H1 (cell line): Measurements from ENCODE around the gene SHC3. TPM values are rescaled to one million over a fixed set of nuclear protein-coding genes. Genes with fewer than 3 reads are reported as not detected.

ENCODE experiments used
- CTCF ChIA-PET: fragments of 300-600 bp; sonication (Branson Sonifier 250); formaldehyde crosslinking; loops from one replicate; lab custom pipeline; 2021; ENCODE audit not compliant: partially characterized antibody; lab: Charles Lee
- POLR2A ChIA-PET: fragments of 300-600 bp; sonication (Branson Sonifier 250); formaldehyde crosslinking; loops from one replicate; lab custom pipeline; 2021; ENCODE audit warnings: inconsistent platforms; ENCODE audit not compliant: partially characterized antibody; lab: Charles Lee
- DNase-seq, 2 experiments: peaks; one replicate each; pipeline versions ENCODE4 v3.0.0 to v3.0.0-alpha.2; 2010 to 2022; ENCODE audit warnings: low spot score in 2 of 2, low read depth in 1 of 2, mixed read lengths in 1 of 2
- FAIRE-seq: peaks from 2 replicates; lab custom pipeline; 2011; peaks lifted over from hg19 to GRCh38; lab: Jason Lieb, UNC
- H2AFZ ChIP-seq: 2 replicates; pipeline ENCODE4 v1.8.1; 2012; ENCODE audit warnings: low read length, inconsistent platforms
- H2AK5ac ChIP-seq: 2 replicates; pipeline ENCODE4 v1.6.1; 2013; ENCODE audit warnings: low read depth, low read length
- H2BK120ac ChIP-seq: replicated peaks from 2 replicates; pipeline ENCODE3; 2013; ENCODE audit warnings: low read depth, low read length, inconsistent platforms
- H2BK12ac ChIP-seq: 2 replicates; pipeline ENCODE4 v1.6.1; 2013; ENCODE audit warnings: low read depth, low read length
- H2BK15ac ChIP-seq: 2 replicates; pipeline ENCODE4 v1.6.1; 2013; ENCODE audit warnings: low read length
- H2BK20ac ChIP-seq: 2 replicates; pipeline ENCODE4 v1.6.1; 2013; ENCODE audit warnings: low read length
- H2BK5ac ChIP-seq: 2 replicates; pipeline ENCODE4 v1.6.1; 2013; ENCODE audit warnings: low read depth, low read length
- H3K14ac ChIP-seq: 2 replicates; pipeline ENCODE4 v1.6.1; 2013; ENCODE audit warnings: inconsistent platforms; ENCODE audit not compliant: insufficient read length
- H3K18ac ChIP-seq: 2 replicates; pipeline ENCODE4 v1.6.1; 2013; ENCODE audit warnings: low read length; ENCODE audit errors: extremely low read depth
- H3K23ac ChIP-seq: 2 replicates; pipeline ENCODE4 v1.6.1; 2013; ENCODE audit warnings: inconsistent platforms; ENCODE audit not compliant: insufficient read length
- H3K23me2 ChIP-seq: 2 replicates; pipeline ENCODE4 v1.6.1; 2013; ENCODE audit warnings: low read depth, low read length
- H3K27ac ChIP-seq: 2 replicates; pipeline ENCODE4 v1.6.1; 2011; ENCODE audit warnings: low read depth, low read length, inconsistent platforms
- H3K27me3 ChIP-seq, 4 experiments: replicated peaks in 1 of 4; 1 replicate in 1 of 4; 2 replicates in 3 of 4; pipeline versions ENCODE4 v1.6.1 to v1.8.1; 2011 to 2013; ENCODE audit warnings: low read length in 3 of 4, mild to moderate bottlenecking in 3 of 4, inconsistent platforms in 2 of 4, mixed read lengths in 2 of 4, moderate library complexity in 1 of 4; ENCODE audit not compliant: control insufficient read depth in 3 of 4, insufficient read depth in 3 of 4; ENCODE audit errors: extremely low read depth in 1 of 4
- H3K36me3 ChIP-seq, 4 experiments: 2 replicates each; pipeline versions ENCODE4 v1.6.1 to v1.8.1; 2011 to 2013; ENCODE audit warnings: mild to moderate bottlenecking in 4 of 4, low read length in 3 of 4, moderate library complexity in 2 of 4, control low read depth in 1 of 4, inconsistent platforms in 1 of 4; ENCODE audit not compliant: insufficient read depth in 4 of 4, control insufficient read depth in 2 of 4
- H3K4ac ChIP-seq: replicated peaks from 2 replicates; pipeline ENCODE3; 2013; ENCODE audit warnings: low read length, low read depth, mixed read lengths, inconsistent platforms; ENCODE audit not compliant: insufficient read length
- H3K4me1 ChIP-seq, 4 experiments: replicated peaks in 1 of 4; 1 replicate in 1 of 4; 2 replicates in 3 of 4; pipeline versions ENCODE4 v1.6.1 to v1.8.1; 2011 to 2013; ENCODE audit warnings: low read length in 3 of 4, inconsistent platforms in 2 of 4, mixed read lengths in 1 of 4; ENCODE audit not compliant: insufficient read depth in 4 of 4, control insufficient read depth in 3 of 4
- H3K4me2 ChIP-seq, 2 experiments: 2 replicates each; pipeline versions ENCODE4 v1.6.1 to v1.8.1; 2011 to 2013; ENCODE audit warnings: low read depth in 2 of 2, low read length in 2 of 2, control low read depth in 1 of 2, inconsistent platforms in 1 of 2, mild to moderate bottlenecking in 1 of 2; ENCODE audit not compliant: insufficient read depth in 1 of 2
- H3K4me3 ChIP-seq, 4 experiments: fragments of 200-600, 300-600 bp in 1 of 4; sonication (generic), shearing (Covaris generic), sonication (Bioruptor Twin) in 1 of 4; 2 replicates each; pipeline versions ENCODE4 v1.5.1 to v1.8.1; 2011 to 2016; ENCODE audit warnings: low read length in 4 of 4, low read depth in 3 of 4, control low read depth in 2 of 4, inconsistent platforms in 2 of 4, mild to moderate bottlenecking in 2 of 4, mixed read lengths in 1 of 4, moderate library complexity in 1 of 4; ENCODE audit not compliant: insufficient read depth in 2 of 4; ENCODE audit errors: extremely low read depth in 1 of 4
- H3K56ac ChIP-seq: replicated peaks from 2 replicates; pipeline ENCODE3; 2013; ENCODE audit warnings: low read depth, mild to moderate bottlenecking, mixed read lengths, low read length, inconsistent platforms; ENCODE audit not compliant: insufficient read length
- H3K79me1 ChIP-seq: 2 replicates; pipeline ENCODE4 v1.6.1; 2013; ENCODE audit warnings: low read depth, low read length, control low read depth
- H3K79me2 ChIP-seq, 2 experiments: 2 replicates each; pipeline versions ENCODE4 v1.6.1 to v1.8.1; 2012 to 2013; ENCODE audit warnings: low read length in 2 of 2, mild to moderate bottlenecking in 2 of 2, inconsistent platforms in 1 of 2; ENCODE audit not compliant: insufficient read depth in 2 of 2, control insufficient read depth in 1 of 2
- H3K9ac ChIP-seq, 4 experiments: replicated peaks in 1 of 4; 1 replicate in 1 of 4; 2 replicates in 3 of 4; pipeline versions ENCODE4 v1.6.1 to v1.8.1; 2011 to 2013; ENCODE audit warnings: low read depth in 3 of 4, low read length in 3 of 4, control low read depth in 2 of 4, mild to moderate bottlenecking in 2 of 4, moderate library complexity in 2 of 4, inconsistent platforms in 1 of 4; ENCODE audit errors: extremely low read depth in 1 of 4
- H3K9me3 ChIP-seq, 2 experiments: 2 replicates each; pipeline versions ENCODE4 v1.6.1 to v1.8.1; 2012 to 2013; ENCODE audit warnings: mild to moderate bottlenecking in 2 of 2, moderate library complexity in 2 of 2, control low read depth in 1 of 2, inconsistent platforms in 1 of 2, low read depth in 1 of 2, low read length in 1 of 2, mixed read lengths in 1 of 2; ENCODE audit not compliant: insufficient read depth in 2 of 2
- H4K20me1 ChIP-seq, 2 experiments: replicated peaks in 1 of 2; 2 replicates each; pipeline versions ENCODE3 to v1.8.1; 2011 to 2013; ENCODE audit warnings: inconsistent platforms in 2 of 2, low read length in 2 of 2, mild to moderate bottlenecking in 1 of 2; ENCODE audit not compliant: insufficient read depth in 2 of 2, control insufficient read depth in 1 of 2
- H4K5ac ChIP-seq: 2 replicates; pipeline ENCODE4 v1.6.1; 2013; ENCODE audit warnings: low read length, low read depth, mixed read lengths, inconsistent platforms; ENCODE audit not compliant: insufficient read length
- H4K8ac ChIP-seq: 2 replicates; pipeline ENCODE4 v1.8.0; 2013; ENCODE audit warnings: mild to moderate bottlenecking, moderate library complexity, low read length, inconsistent platforms; ENCODE audit not compliant: insufficient read depth; ENCODE audit errors: extremely low read depth
- H4K91ac ChIP-seq: replicated peaks from 2 replicates; pipeline ENCODE3; 2013; ENCODE audit warnings: low read length, mixed read lengths, inconsistent platforms; ENCODE audit not compliant: insufficient read length
- BRCA1 ChIP-seq: IDR thresholded peaks from 2 replicates; pipeline ENCODE4 v1.6.1; 2012; ENCODE audit warnings: low read depth, low read length, improper control_type of control experiment
- CTBP2 ChIP-seq: IDR thresholded peaks from 2 replicates; pipeline ENCODE4 v1.7.0; 2011; ENCODE audit warnings: borderline replicate concordance, mild to moderate bottlenecking, moderate library complexity, mixed read lengths, low read length; ENCODE audit not compliant: insufficient read depth, insufficient read length
- EGR1 ChIP-seq: IDR thresholded peaks from 2 replicates; pipeline ENCODE4 v1.6.1; 2011; ENCODE audit warnings: low read depth, low read length, borderline replicate concordance
- EP300 ChIP-seq, 2 experiments: IDR thresholded peaks; 1 replicate in 1 of 2; 2 replicates in 1 of 2; pipeline ENCODE4 v1.6.1; 2011 to 2012; ENCODE audit warnings: low read depth in 2 of 2, low read length in 2 of 2, mild to moderate bottlenecking in 2 of 2, borderline replicate concordance in 1 of 2, inconsistent platforms in 1 of 2, moderate library complexity in 1 of 2
- JUND ChIP-seq: IDR thresholded peaks from 2 replicates; pipeline ENCODE4 v1.6.1; 2011; ENCODE audit warnings: mild to moderate bottlenecking, improper control_type of control experiment, low read length
- KDM5A ChIP-seq: fragments of 200-600 bp; IDR thresholded peaks from 2 replicates; pipeline ENCODE4 v1.7.1; 2012; ENCODE audit warnings: mild to moderate bottlenecking, low read length, inconsistent platforms, mixed read lengths
- RFX5 ChIP-seq: IDR thresholded peaks from 2 replicates; pipeline ENCODE4 v1.6.1; 2011; ENCODE audit warnings: low read depth, low read length, improper control_type of control experiment, borderline replicate concordance
- SUZ12 ChIP-seq: fragments of 200-600 bp; sonication (generic); IDR thresholded peaks from 2 replicates; pipeline ENCODE4 v1.6.1; 2012; ENCODE audit warnings: mild to moderate bottlenecking, inconsistent platforms, low read length, moderate library complexity, mixed read lengths
- TEAD4 ChIP-seq: IDR thresholded peaks from 2 replicates; pipeline ENCODE4 v1.6.1; 2012; ENCODE audit warnings: low read depth, low read length, inconsistent platforms, mixed read lengths
- YY1 ChIP-seq: IDR thresholded peaks from 2 replicates; pipeline ENCODE4 v1.6.1; 2011; ENCODE audit warnings: low read depth, mild to moderate bottlenecking, low read length
- WGBS, 2 experiments: shearing (Covaris generic) in 1 of 2; methylation state at CpG; one replicate each; pipeline versions ENCODE4 v1.1.6 to v1.1.7; 2013 to 2015; ENCODE audit warnings: low lambda C conversion rate in 2 of 2, mixed read lengths in 2 of 2, inconsistent platforms in 1 of 2, low coverage in 1 of 2, missing lambda C conversion rate in 1 of 2; ENCODE audit not compliant: insufficient replicate concordance in 2 of 2, insufficient coverage in 1 of 2, insufficient read length in 1 of 2; ENCODE audit errors: extremely low coverage in 1 of 2, missing lambda C conversion rate in 1 of 2; 5-methylcytosine and 5-hydroxymethylcytosine counted together
- polyA plus RNA-seq, 7 experiments: library from polyadenylated mRNA; depleted of rRNA in 3 of 7; stranded (reverse) in 5 of 7; unstranded in 2 of 7; fragments of >200 nt in 5 of 7; fragments of 200-250 nt in 2 of 7; gene quantifications; 1 replicate in 5 of 7; 2 replicates in 1 of 7; 4 replicates in 1 of 7; pipeline versions ENCODE4 v1.2.1 to v1.2.3, GENCODE V29; 2011 to 2013; ENCODE audit warnings: missing spikeins in 2 of 7, mixed read lengths in 2 of 7
- total RNA-seq: library from RNA; stranded (reverse); fragmentation: NEBNext Ultra II Directional; extraction: Animal tissue kit (Norgen Biotek cat#: 25700); gene quantifications from 2 replicates; pipeline ENCODE4 v1.2.1, GENCODE V29; 2021
- TF ChIP-seq, protein P1 (sequence below): IDR thresholded peaks from 2 replicates; pipeline ENCODE4 v1.6.1; 2012; ENCODE audit warnings: low read length, inconsistent platforms

Gene SHC3
- total and polyA plus RNA-seq, 2 of the 8 experiments (the other 6 are each of a cell fraction or from before 2014, with no cell fraction given): 1.4 to 7.1 TPM

DNA sequence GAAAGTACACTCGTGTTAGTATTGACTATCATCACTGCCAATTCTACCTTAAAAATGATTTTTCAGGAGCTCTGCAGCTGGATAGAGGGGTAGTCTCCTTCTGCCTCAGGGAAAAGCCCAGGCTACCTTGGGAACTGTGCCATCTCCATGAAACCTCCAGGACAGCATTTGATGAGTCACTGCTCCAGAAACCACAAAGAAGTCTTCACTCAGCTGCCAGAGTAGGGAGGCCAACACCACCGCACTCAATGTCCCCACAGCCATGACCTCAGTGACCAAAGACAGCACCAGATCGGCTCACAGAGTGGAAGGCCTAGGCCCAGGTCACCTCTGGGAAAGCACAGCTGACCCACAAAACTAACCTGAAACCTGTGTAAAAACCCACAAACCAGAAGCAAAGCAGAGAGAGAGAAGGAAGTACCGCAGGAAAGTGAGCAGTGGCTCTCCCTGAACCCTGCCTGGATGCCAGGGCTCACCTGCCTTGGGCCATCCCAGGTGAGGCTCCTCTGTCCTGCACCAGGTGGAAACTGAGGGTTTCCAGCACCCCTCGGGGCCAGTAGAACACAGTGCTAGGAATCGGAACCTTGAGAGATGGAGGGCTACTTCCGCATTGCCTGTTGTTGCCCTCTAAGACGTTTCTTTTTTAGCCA is 157.3 kb downstream of the SHC3 start:
- Histone ChIP-seq H4K8ac (no peak overlapping the region), H3K9ac (no peak overlapping the region), H3K9me3 (no peaks in the 10 kb centered on the region), H3K4me1 (peaks cover 0 to 7% (median 1%) of the 10 kb centered on the region in 4 experiments; a peak in 3 of 7 replicates), H4K20me1 (no peaks in the 10 kb centered on the region), H3K56ac (no peak overlapping the region), H2AK5ac (no peak overlapping the region), H3K79me1 (no peaks in the 10 kb centered on the region), H2AFZ (0 out of 2 replicates have a peak overlapping the region, but pooled peaks have one; percentile 16), H3K27me3 (no peaks in the 10 kb centered on the region), H2BK20ac (no peak overlapping the region), H2BK5ac (peak overlapping the region; percentile 1; the same call in 1 of the 2 replicates), H2BK15ac (no peak overlapping the region), H2BK12ac (no peak overlapping the region), H3K23ac (no peak overlapping the region), H4K91ac (no peak overlapping the region), H3K14ac (no peak overlapping the region), H3K23me2 (no peaks in the 10 kb centered on the region), H3K79me2 (no peaks in the 10 kb centered on the region), H3K4me2 (no peak overlapping the region), H3K4me3 (no peak overlapping the region), H3K27ac (no peak overlapping the region), H3K4ac (no peak overlapping the region), H2BK120ac (no peak overlapping the region), H3K18ac (no peak overlapping the region), H4K5ac (no peak overlapping the region), H3K36me3 (no peaks in the 10 kb centered on the region)
- ChIA-PET CTCF (interaction anchor here (0.9 kb wide), 1 partner anchor 258 kb away, joined by 3 read pairs; no protein-coding TSS in a partner anchor), POLR2A (no interaction called here)
- 94% methylated on average over 8 of the region's 8 CpGs; no CpG with 5 or more reads in 1 of the 2 experiments for WGBS, 2 experiments
- no peak for DNase-seq
- FAIRE-seq: no peak
- TF ChIP-seq EGR1 (no peak), JUND (no peak), YY1 (no peak), TEAD4 (no peak), EP300 (IDR thresholded peaks at IDR 0.05; ENCODE audit: borderline replicate concordance in 1 of 2, low read depth in 2 of 2, low read length in 2 of 2) (no peak), KDM5A (no peak), SUZ12 (no peak), BRCA1 (no peak), CTBP2 (no peak), RFX5 (no peak)
- TF ChIP-seq, protein P1, sequence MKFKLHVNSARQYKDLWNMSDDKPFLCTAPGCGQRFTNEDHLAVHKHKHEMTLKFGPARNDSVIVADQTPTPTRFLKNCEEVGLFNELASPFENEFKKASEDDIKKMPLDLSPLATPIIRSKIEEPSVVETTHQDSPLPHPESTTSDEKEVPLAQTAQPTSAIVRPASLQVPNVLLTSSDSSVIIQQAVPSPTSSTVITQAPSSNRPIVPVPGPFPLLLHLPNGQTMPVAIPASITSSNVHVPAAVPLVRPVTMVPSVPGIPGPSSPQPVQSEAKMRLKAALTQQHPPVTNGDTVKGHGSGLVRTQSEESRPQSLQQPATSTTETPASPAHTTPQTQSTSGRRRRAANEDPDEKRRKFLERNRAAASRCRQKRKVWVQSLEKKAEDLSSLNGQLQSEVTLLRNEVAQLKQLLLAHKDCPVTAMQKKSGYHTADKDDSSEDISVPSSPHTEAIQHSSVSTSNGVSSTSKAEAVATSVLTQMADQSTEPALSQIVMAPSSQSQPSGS: no peak
